ENCODE results near the gene CEP68.

GRCh38 chr2:65061910-65062339 is 5.7 kb downstream of the CEP68 start:
- TF ChIP-seq CTCF (IDR thresholded peaks at IDR 0.05) (no peak), POLR2A (IDR thresholded peaks at IDR 0.05) (no peak)

Measured in uterus (tissue), 2 donors.